Neutrophil (primary cell): Measurements from ENCODE around the gene FEZ2.

Source experiments
- H3K27ac ChIP-seq: fragments of 200-600 bp; sonication (generic); 2 replicates; pipeline ENCODE4 v1.5.1; 2016; ENCODE audit warnings: mild to moderate bottlenecking, moderate library complexity
- H3K27me3 ChIP-seq: fragments of 200-600 bp; sonication (generic); 2 replicates; pipeline ENCODE4 v1.6.0; 2016; ENCODE audit warnings: mild to moderate bottlenecking
- H3K36me3 ChIP-seq: fragments of 200-600 bp; sonication (generic); 2 replicates; pipeline ENCODE4 v1.5.1; 2017
- H3K4me1 ChIP-seq, 2 experiments: fragments of 200-600 bp in 1 of 2; sonication (generic) in 1 of 2; 1 replicate in 1 of 2; 2 replicates in 1 of 2; pipeline versions ENCODE4 v1.5.1 to v1.6.1; 2013 to 2016; ENCODE audit warnings: low read depth in 1 of 2, low read length in 1 of 2, mild to moderate bottlenecking in 1 of 2, moderate library complexity in 1 of 2; ENCODE audit not compliant: control insufficient read depth in 1 of 2, insufficient read depth in 1 of 2
- H3K4me3 ChIP-seq, 2 experiments: fragments of 200-600 bp in 1 of 2; sonication (generic) in 1 of 2; 1 replicate in 1 of 2; 2 replicates in 1 of 2; pipeline ENCODE4 v1.5.1; 2013 to 2016; ENCODE audit warnings: low read depth in 1 of 2, low read length in 1 of 2, mild to moderate bottlenecking in 1 of 2, moderate library complexity in 1 of 2
- H3K9me3 ChIP-seq: fragments of 200-600 bp; sonication (generic); 2 replicates; pipeline ENCODE4 v1.5.1; 2016
- TF ChIP-seq, protein P1 (sequence below): fragments of 200-600 bp; sonication (generic); IDR thresholded peaks from 2 replicates; pipeline ENCODE4 v1.5.1; 2016; ENCODE audit warnings: antibody characterized with exemption

Gene FEZ2

DNA sequence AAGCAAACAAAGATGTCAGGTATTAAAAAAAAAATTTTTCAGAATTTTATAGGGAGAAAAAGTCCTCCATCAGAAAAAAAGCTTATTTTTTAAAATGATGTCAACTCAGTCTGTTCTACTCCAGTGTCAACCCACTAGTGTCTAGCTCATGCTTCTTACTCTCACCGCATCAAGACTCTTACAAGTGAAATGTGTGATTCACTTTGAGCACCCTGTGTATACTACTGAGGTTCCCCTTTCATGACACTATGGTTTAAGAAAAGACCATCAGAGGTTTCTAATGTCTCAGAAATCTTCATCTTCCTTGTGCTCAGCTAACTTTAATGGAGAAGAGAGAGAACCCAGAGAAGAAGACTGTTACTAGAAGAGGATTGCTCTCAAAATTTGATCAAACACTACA lies 43.4 kb downstream of the FEZ2 start:
- H3K36me3 ChIP-seq, result peaks cover 41% of the 10 kb centered on the region
- no peaks in the 10 kb centered on the region for H3K27me3 ChIP-seq
- TF ChIP-seq, protein P1, sequence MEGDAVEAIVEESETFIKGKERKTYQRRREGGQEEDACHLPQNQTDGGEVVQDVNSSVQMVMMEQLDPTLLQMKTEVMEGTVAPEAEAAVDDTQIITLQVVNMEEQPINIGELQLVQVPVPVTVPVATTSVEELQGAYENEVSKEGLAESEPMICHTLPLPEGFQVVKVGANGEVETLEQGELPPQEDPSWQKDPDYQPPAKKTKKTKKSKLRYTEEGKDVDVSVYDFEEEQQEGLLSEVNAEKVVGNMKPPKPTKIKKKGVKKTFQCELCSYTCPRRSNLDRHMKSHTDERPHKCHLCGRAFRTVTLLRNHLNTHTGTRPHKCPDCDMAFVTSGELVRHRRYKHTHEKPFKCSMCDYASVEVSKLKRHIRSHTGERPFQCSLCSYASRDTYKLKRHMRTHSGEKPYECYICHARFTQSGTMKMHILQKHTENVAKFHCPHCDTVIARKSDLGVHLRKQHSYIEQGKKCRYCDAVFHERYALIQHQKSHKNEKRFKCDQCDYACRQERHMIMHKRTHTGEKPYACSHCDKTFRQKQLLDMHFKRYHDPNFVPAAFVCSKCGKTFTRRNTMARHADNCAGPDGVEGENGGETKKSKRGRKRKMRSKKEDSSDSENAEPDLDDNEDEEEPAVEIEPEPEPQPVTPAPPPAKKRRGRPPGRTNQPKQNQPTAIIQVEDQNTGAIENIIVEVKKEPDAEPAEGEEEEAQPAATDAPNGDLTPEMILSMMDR, result no peak
- peak overlapping the region; percentile 85 for H3K27ac ChIP-seq
- H3K4me3 ChIP-seq, result no peak overlapping the region
- peaks cover 26 to 32% of the 10 kb centered on the region in 2 experiments for H3K4me1 ChIP-seq
- H3K9me3 ChIP-seq, result no peaks in the 10 kb centered on the region

DNA sequence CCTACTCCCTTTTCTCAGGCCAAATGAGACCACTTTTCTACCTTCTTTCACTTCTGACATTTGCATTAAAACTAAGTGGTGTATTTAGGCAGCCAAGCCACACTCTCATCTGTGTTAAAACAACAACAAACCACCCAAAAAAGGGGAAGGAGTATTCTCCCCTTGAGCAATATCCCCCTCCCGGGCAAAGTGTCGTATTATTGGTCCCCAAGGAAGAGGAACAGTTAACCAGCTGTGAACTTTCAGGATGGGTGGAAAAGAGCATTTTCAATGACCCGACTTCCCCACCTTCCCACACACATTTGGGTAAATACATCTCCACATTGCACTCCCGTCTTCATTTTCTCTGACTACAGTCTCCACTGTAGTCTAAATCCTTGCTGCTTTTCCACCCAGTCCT lies 44.3 kb downstream of the FEZ2 start:
- Histone ChIP-seq H3K36me3 (peaks cover 43% of the 10 kb centered on the region), H3K4me3 (peak overlapping the region in 1 of 2 experiments; percentile 54), H3K4me1 (peaks cover 26 to 32% of the 10 kb centered on the region in 2 experiments), H3K27ac (peak overlapping the region; percentile 85), H3K9me3 (no peaks in the 10 kb centered on the region), H3K27me3 (no peaks in the 10 kb centered on the region)
- TF ChIP-seq, protein P1, result no peak

DNA sequence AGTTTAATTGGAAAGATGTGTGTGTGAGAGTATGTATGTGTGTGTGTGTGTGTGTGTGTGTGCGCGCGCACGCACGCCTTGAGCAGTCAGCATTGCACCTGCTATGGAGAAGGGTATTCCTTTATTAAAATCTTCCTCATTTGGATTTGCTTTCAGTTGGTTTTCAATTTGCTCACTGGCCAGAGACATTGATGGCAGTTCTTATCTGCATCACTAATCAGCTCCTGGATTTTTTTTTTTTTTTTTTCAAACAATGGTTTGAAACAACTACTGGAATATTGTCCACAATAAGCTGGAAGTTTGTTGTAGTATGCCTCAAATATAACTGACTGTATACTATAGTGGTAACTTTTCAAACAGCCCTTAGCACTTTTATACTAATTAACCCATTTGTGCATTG lies 48.0 kb downstream of the FEZ2 start:
- Histone ChIP-seq H3K27ac (no peak overlapping the region), H3K4me1 (peaks cover 14 to 17% of the 10 kb centered on the region in 2 experiments), H3K9me3 (no peaks in the 10 kb centered on the region), H3K27me3 (no peaks in the 10 kb centered on the region), H3K36me3 (peaks cover 65% of the 10 kb centered on the region), H3K4me3 (no peak overlapping the region)
- TF ChIP-seq, protein P1, result no peak

DNA sequence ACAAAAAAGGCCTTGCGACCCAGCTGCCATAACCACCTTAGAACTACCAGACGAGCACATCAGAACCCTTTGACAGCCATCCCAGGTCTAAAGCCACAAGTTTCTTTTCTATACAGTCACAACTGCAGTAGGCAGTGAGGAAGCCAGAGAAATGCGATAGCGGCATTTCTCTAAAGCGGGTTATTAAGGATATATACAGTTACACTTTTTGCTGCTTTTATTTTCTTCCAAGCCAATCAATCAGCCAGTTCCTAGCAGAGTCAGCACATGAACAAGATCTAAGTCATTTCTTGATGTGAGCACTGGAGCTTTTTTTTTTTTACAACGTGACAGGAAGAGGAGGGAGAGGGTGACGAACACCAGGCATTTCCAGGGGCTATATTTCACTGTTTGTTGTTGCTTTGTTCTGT lies 48.8 kb downstream of the FEZ2 start:
- no peaks in the 10 kb centered on the region for H3K27me3 ChIP-seq
- no peaks in the 10 kb centered on the region for H3K9me3 ChIP-seq
- TF ChIP-seq, protein P1, result no peak
- H3K36me3 ChIP-seq, result peaks cover 74% of the 10 kb centered on the region
- no peak overlapping the region for H3K4me3 ChIP-seq
- H3K27ac ChIP-seq, result no peak overlapping the region
- H3K4me1 ChIP-seq, result peaks cover 12 to 16% of the 10 kb centered on the region in 2 experiments

DNA sequence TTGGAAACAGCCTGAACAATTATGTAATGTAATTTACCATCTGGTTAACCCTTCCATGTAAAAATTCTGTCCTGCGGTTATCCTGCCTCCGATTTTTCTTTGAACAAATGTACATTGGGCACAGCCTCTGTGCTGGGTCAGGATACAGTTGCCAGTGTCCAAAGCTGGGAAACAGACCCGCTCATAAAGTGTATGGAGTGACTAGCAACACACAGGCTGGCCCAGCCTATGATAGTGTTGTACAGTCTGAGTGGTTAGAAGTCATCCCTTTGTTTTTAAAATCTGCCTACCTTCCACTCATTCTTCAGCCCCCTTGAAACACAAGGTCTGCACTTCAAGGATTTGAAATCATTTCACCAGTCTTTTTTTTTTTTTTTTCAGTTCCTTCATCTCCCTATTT lies 50.1 kb downstream of the FEZ2 start:
- Histone ChIP-seq H3K9me3 (no peaks in the 10 kb centered on the region), H3K27ac (no peak overlapping the region), H3K4me1 (peaks cover 0 to 3% of the 10 kb centered on the region in 2 experiments), H3K36me3 (peaks cover 79% of the 10 kb centered on the region), H3K4me3 (no peak overlapping the region), H3K27me3 (no peaks in the 10 kb centered on the region)
- TF ChIP-seq, protein P1, result no peak
